Upper lobe of left lung (tissue), 4 donors: ENCODE measurements around the gene PLS1.

ENCODE experiments used
- CTCF ChIP-seq, 6 experiments: fragments of 450-650 bp in 4 of 6; fragments of 200-600 bp in 2 of 6; sonication (generic) in 2 of 6; IDR thresholded peaks; one replicate each; pipeline ENCODE4 v1.5.1; 2016 to 2019; ENCODE audit warnings: antibody characterized with exemption in 6 of 6
- POLR2AphosphoS5 ChIP-seq, 2 donors: sonication (generic); formaldehyde crosslinking; IDR thresholded peaks; one replicate each; pipeline ENCODE4 v1.5.1; 2017; ENCODE audit warnings: antibody characterized with exemption in 2 of 2

DNA sequence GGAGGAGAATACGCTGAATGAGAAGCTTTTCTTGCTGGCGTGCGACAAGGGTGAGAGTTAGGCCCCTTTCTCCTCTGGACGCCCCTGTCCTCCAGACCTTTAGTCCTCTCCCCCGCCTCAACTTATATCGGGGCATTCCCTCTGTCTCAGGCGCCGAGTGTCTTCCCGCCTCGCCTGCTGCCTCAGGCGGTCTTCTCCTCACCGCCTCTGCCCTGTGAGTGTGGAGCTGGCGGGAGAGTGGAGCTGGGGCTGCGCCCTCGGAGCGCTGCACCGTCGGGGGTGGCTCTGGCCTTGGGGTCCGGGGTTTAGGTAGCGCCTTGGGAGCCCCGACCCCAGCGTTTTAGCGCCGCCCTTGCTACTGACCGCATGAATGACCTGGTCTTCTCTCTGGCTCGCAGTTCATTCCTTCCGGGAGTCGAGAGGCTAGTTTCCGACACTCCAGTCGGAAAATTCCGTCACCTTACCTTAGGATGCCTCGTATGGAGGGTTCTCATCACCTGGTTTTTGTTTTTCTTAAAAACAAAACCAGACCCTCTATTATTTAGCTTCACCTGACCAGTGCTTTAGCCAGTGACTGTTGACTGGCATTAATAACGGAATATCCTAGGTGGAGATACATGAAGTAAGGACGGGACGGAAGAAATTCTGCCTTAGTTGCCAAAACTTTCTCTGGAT lies 128.6 kb downstream of the PLS1 start:
- TF ChIP-seq CTCF (IDR thresholded peaks at IDR 0.05) (no peak), POLR2AphosphoS5 (IDR thresholded peaks at IDR 0.05) (no peak)
